Measurements from ENCODE around the gene EVA1C. TPM values are rescaled to one million over a fixed set of nuclear protein-coding genes. Genes with fewer than 3 reads are reported as not detected.
"Not testable (repeated sequence)": the region's sequence is repeated elsewhere in the genome, so short reads cannot be mapped to it uniquely, and the experiment has no call there.

The EVA1C gene
- total RNA-seq, 1 experiment from 2014 or later, result 13.4 TPM

- Histone ChIP-seq H3K4me1 (replicated peaks) (peaks cover 58% of the 10 kb centered on the region), H3K27ac (no peak overlapping the region), H3K4me3 (no peak overlapping the region), H3K9me3 (replicated peaks) (peaks cover 2% of the 10 kb centered on the region; the same call in 1 of the 2 replicates), H3K36me3 (peaks cover 3% of the 10 kb centered on the region; the same call in 1 of the 2 replicates), H3K27me3 (replicated peaks) (no peaks in the 10 kb centered on the region)
- no peak for DNase-seq (ENCODE audit: low read depth in 1 of 2, low spot score in 2 of 2)
Observed at GRCh38 chr21:32424674-32425073, 12.2 kb downstream of the EVA1C start.

DNA sequence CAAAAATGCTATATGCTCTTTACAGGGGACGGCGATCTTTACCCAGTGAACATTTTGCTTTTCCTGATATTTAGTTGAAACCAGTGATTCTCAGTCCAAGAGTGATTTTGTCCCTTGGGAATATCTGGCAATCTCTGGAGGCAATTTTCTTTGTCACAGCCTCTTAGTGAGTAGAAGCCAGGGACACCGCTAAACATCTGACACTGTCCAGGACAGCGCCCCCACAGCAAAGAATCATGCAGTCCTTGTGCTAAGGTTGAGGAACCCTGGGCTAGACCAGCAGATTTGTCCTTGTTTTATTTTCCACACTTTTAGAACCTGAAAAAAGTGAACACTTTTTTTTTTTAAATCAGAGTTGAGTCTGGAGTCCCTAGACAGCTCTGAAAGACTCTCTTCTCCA lies 13.1 kb downstream of the EVA1C start:
- H3K9me3 ChIP-seq (replicated peaks), result peaks cover 2% of the 10 kb centered on the region; the same call in 1 of the 2 replicates
- H3K36me3 ChIP-seq, result peaks cover 3% of the 10 kb centered on the region; the same call in 1 of the 2 replicates
- peaks cover 58% of the 10 kb centered on the region for H3K4me1 ChIP-seq (replicated peaks)
- no peak overlapping the region for H3K4me3 ChIP-seq
- H3K27me3 ChIP-seq (replicated peaks), result no peaks in the 10 kb centered on the region
- peak overlapping the region; percentile 74 for H3K27ac ChIP-seq
- DNase-seq (ENCODE audit: low read depth in 1 of 2, low spot score in 2 of 2), result no peak

DNA sequence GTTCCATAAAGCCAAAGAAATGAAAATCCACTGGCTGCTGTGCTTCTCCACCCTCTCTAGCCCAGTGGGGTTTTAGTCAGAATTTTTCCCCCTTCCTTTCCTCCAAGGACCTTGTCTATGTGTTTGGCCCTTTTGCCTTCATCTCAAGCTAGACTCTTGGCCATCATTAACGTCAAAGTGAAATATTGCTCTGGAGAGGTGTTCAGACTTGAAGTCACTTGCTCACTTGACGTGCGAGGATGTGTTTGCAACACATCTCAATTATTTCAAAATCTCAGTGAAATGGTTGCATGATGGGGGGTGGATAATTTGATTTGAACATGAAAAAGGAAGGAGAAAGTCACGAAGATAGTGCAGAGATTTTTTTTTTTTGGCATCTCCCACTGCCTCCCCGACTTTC lies 13.6 kb downstream of the EVA1C start:
- no peak for DNase-seq (ENCODE audit: low read depth in 1 of 2, low spot score in 2 of 2)
- Histone ChIP-seq H3K27ac (peak overlapping the region; percentile 74), H3K9me3 (replicated peaks) (peaks cover 2% of the 10 kb centered on the region; the same call in 1 of the 2 replicates), H3K4me3 (no peak overlapping the region), H3K36me3 (peaks cover 3% of the 10 kb centered on the region; the same call in 1 of the 2 replicates), H3K4me1 (replicated peaks) (peaks cover 58% of the 10 kb centered on the region), H3K27me3 (replicated peaks) (no peaks in the 10 kb centered on the region)

GRCh38 chr21:32426592-32427051 lies 14.1 kb downstream of the EVA1C start:
- Histone ChIP-seq H3K9me3 (replicated peaks) (peaks cover 2% of the 10 kb centered on the region; the same call in 1 of the 2 replicates), H3K36me3 (peaks cover 3% of the 10 kb centered on the region; the same call in 1 of the 2 replicates), H3K27me3 (replicated peaks) (no peaks in the 10 kb centered on the region), H3K4me3 (no peak overlapping the region), H3K27ac (peak overlapping the region; percentile 74), H3K4me1 (replicated peaks) (peaks cover 58% of the 10 kb centered on the region)
- peak; percentile 67 to 87 for DNase-seq (ENCODE audit: low read depth in 1 of 2, low spot score in 2 of 2)

DNA sequence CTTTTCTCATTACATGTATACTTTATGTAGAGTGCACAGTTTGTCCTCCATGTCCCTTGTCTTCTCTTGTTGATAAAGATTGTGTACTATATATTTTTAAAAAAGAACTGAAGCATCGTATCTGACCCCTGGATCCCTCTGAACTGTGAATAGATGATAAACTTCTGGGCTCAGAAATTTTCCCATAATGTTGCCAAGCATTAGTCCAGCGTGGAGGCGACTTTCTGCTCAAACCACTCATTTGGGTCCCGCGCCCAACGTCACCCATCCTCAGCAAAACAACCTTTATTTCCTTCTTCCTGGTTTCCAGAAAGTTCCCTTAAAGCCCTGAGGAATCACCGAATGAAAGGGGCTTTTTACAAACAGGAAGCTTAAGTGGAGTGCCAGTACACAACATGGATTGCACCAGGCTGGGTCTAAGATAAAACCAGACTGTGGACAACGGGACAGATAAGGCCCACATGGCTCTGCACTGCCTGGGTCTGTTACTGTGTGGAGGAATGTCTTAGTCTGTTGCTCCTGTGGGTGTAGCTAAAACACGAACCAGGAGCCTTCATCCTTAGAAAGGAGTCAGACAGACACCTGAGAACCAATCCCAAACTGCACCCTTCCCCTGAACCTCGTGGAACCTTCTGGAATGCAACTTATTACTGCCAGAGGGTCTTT lies 15.6 kb downstream of the EVA1C start:
- Histone ChIP-seq H3K27ac (peak overlapping the region; percentile 74), H3K36me3 (no peaks in the 10 kb centered on the region; the same call in 1 of the 2 replicates), H3K4me1 (replicated peaks) (peaks cover 54% of the 10 kb centered on the region), H3K4me3 (no peak overlapping the region), H3K27me3 (replicated peaks) (no peaks in the 10 kb centered on the region), H3K9me3 (replicated peaks) (no peaks in the 10 kb centered on the region)
- no peak for DNase-seq (ENCODE audit: low read depth in 1 of 2, low spot score in 2 of 2)

DNA sequence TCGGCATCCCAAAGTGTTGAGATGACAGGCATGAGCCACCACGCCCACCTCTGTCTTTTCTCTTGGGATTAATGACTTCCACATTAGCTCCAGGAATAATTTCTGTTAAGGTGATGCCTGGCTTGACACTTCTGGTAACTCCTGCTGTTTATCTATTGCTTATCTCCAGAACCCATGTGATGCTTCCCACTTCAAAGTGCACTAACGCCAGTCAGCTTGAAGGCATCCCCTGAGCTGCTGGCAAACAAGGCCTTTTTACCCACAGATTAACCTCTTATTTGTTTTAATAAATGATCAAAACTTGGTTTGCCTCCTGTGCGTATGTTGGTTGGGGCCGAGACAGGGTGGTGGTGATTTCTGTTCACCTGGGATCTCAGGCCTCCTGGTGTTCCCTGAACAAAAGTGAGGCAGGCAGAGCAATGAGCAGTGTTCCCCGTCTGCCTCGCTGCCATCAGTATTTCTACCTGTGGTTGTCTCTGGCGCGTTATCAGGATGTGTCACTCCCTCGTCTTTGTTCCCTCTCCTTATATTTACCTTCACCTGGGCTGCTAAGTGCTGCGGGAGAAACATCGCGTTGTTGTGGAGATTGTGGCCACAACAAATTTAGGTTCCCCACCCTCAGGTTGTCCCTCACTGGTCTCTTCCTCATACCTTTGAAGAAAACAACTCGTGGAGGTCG lies 20.6 kb downstream of the EVA1C start:
- H3K27me3 ChIP-seq (replicated peaks); H3K9me3 ChIP-seq (replicated peaks); H3K27ac ChIP-seq; H3K36me3 ChIP-seq; H3K4me3 ChIP-seq; DNase-seq (ENCODE audit: low read depth in 1 of 2, low spot score in 2 of 2); H3K4me1 ChIP-seq (replicated peaks): not testable (repeated sequence)

DNA sequence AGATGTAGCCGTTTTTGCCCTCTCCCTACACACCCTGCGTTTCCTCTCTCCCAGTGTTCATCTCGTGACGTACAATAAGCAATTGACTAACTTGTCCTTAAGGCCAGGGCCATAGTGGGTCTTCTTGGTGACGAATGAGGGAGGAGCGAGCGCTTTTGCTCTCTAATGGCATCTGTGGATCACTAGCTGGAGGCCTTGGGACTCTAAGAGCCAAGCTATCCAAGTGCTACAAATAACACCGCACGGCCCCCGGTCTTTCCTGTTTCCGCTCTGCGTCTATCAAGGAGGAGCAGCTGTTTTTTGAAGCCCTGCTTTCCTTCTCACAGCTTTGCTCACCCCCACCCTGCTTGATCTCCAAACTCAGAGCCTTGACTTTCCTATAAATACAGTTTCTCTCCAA lies 25.2 kb downstream of the EVA1C start:
- no peaks in the 10 kb centered on the region for H3K27me3 ChIP-seq (replicated peaks)
- no peak overlapping the region for H3K4me3 ChIP-seq
- 0 out of 2 replicates have a peak, but pooled peaks cover 2% of the 10 kb centered on the region for H3K9me3 ChIP-seq (replicated peaks)
- H3K36me3 ChIP-seq, result no peaks in the 10 kb centered on the region
- no peak for DNase-seq (ENCODE audit: low read depth in 1 of 2, low spot score in 2 of 2)
- H3K4me1 ChIP-seq (replicated peaks), result peaks cover 4% of the 10 kb centered on the region
- no peak overlapping the region for H3K27ac ChIP-seq

DNA sequence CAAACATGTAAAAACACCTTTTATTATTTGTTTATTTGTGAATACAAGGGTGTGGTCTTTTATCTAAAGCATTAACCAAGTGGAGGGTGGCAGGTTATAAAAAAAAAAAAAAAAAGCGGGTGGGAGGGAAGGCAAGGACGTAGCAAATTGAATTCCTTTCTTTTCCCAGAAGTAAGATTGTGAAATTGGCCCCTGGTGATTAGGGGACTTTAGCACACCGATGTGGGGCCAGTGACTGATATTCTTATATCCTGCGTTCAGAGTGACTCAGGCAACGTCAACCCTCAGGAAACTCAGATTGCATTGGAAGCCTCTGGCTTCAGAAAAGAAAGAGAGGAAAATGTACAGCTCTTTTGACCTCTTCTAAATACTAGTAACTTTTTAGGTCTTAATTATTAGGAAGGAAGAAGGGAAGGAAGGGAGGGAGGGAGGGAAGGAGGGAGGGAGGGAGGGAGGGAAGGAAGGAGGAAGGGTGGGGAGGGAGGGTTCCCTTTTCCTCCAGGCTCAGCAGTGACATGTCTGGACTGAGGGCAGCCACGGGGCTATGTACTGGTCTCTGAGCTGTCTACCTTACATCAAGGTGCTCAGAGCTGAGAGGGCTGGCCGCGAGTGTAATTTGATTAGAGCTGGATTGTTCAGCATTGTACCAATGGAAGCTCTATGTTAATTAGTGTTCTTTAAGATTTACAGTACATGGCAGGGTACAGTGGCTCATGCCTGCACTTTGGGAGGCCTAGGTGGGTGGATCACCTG lies 30.2 kb downstream of the EVA1C start:
- Histone ChIP-seq H3K36me3 (0 out of 2 replicates have a peak, but pooled peaks cover 4% of the 10 kb centered on the region), H3K4me3 (no peak overlapping the region), H3K27me3 (replicated peaks) (no peaks in the 10 kb centered on the region), H3K4me1 (replicated peaks) (peaks cover 4% of the 10 kb centered on the region), H3K27ac (no peak overlapping the region), H3K9me3 (replicated peaks) (0 out of 2 replicates have a peak, but pooled peaks cover 2% of the 10 kb centered on the region)
- no peak for DNase-seq (ENCODE audit: low read depth in 1 of 2, low spot score in 2 of 2)

DNA sequence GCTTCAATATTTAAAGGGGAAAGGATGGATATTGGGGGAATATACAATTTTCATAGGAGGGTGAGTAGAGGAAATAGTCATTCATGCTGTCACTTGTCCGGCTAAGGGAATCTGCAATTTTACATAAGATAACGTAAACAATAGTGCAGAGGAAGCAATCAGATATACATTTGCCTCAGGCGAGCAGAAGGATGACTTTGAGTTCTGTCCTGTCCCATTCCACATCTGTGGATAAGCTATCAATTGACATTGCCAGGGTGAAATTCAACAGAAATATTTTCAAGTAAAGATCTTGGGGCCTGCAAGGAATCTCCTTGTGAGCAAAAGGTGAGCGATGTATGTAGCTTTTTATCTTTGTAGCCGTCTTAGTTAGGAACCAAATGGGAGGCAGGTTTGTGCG lies 32.6 kb downstream of the EVA1C start:
- H3K27me3 ChIP-seq (replicated peaks), result no peaks in the 10 kb centered on the region
- H3K4me1 ChIP-seq (replicated peaks), result peaks cover 16% of the 10 kb centered on the region
- DNase-seq (ENCODE audit: low read depth in 1 of 2, low spot score in 2 of 2), result no peak
- H3K36me3 ChIP-seq, result 0 out of 2 replicates have a peak, but pooled peaks cover 4% of the 10 kb centered on the region
- H3K27ac ChIP-seq, result no peak overlapping the region
- H3K4me3 ChIP-seq, result no peak overlapping the region
- 0 out of 2 replicates have a peak, but pooled peaks cover 2% of the 10 kb centered on the region for H3K9me3 ChIP-seq (replicated peaks)

GRCh38 chr21:32446440-32446839 lies 33.9 kb downstream of the EVA1C start:
- DNase-seq (ENCODE audit: low read depth in 1 of 2, low spot score in 2 of 2); H3K4me3 ChIP-seq; H3K36me3 ChIP-seq; H3K27ac ChIP-seq; H3K9me3 ChIP-seq (replicated peaks); H3K27me3 ChIP-seq (replicated peaks): not testable (repeated sequence)
- peaks cover 24% of the 10 kb centered on the region for H3K4me1 ChIP-seq (replicated peaks)

DNA sequence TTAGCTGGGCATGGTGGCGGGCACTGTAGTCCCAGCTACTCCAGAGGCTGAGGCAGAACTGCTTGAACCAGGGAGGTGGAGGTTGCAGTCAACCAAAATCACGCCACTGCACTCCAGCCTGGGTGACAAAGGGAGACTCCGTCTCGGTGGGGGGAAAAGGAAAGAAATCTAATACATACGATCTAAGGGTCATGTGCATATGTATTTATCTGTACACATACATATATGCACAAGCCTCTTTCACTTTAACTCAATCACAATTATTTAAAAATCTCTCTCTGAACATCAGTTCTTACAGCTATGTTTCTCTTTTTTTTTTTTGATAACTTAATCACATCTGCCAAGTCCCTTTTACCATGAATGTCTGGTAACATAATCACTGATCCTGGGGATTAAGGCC lies 34.7 kb downstream of the EVA1C start:
- no peak for DNase-seq (ENCODE audit: low read depth in 1 of 2, low spot score in 2 of 2)
- peaks cover 25% of the 10 kb centered on the region for H3K4me1 ChIP-seq (replicated peaks)
- no peak overlapping the region for H3K27ac ChIP-seq
- no peak overlapping the region for H3K4me3 ChIP-seq
- H3K9me3 ChIP-seq (replicated peaks), result no peaks in the 10 kb centered on the region
- 0 out of 2 replicates have a peak, but pooled peaks cover 4% of the 10 kb centered on the region for H3K36me3 ChIP-seq
- H3K27me3 ChIP-seq (replicated peaks), result no peaks in the 10 kb centered on the region

GRCh38 chr21:32448803-32449594 lies 36.5 kb downstream of the EVA1C start:
- Histone ChIP-seq H3K4me1 (replicated peaks) (peaks cover 25% of the 10 kb centered on the region), H3K27me3 (replicated peaks) (no peaks in the 10 kb centered on the region), H3K4me3 (no peak overlapping the region), H3K9me3 (replicated peaks) (no peaks in the 10 kb centered on the region), H3K36me3 (no peaks in the 10 kb centered on the region), H3K27ac (peak overlapping the region; percentile 39; the same call in 1 of the 2 replicates)
- peak in 1 of 2 experiments; percentile 51 for DNase-seq (ENCODE audit: low read depth in 1 of 2, low spot score in 2 of 2)
